GF-D8 (cell line): Measurements from ENCODE around the gene INKA1.
"Not testable (repeated sequence)": the region's sequence is repeated elsewhere in the genome, so short reads cannot be mapped to it uniquely, and the experiment has no call there.

ENCODE experiments used
- DNase-seq: peaks from one replicate; lab custom pipeline; 2025; lab: John Stamatoyannopoulos, UW

The INKA1 gene

GRCh38 chr3:49802719-49803464 is at the start of gene INKA1:
TSS of gene INKA1 (plus strand) at chr3:49803261. CDS start at chr3:49803393, 132 bp downstream.
- peak; percentile 62 for DNase-seq

- no peak for DNase-seq
Measured at GRCh38 chr3:49754536-49754935, 48.5 kb upstream of the INKA1 start.

DNA sequence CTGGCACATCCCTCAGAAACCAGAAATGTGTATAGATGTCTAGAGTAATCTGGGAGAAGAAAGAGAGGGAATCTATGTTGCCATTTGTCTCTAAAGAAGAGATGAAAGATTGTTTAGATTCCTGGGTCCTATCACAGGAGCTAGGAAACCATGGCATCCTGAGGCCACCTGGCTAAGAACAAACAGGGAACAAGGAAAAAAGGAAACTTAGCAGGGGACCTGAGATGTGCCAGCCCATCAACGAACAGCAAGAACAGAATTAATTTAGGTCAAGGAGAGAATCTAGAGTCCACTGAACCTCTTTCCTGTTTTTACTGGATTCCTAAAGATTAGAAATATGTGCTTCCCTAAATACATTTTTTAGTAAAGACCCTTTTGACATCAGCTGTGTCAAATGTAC is 47.0 kb upstream of the INKA1 start:
- no peak for DNase-seq

GRCh38 chr3:49757197-49757596 is 45.9 kb upstream of the INKA1 start:
- DNase-seq = no peak

- no peak for DNase-seq
Measured at GRCh38 chr3:49759226-49759625, 43.8 kb upstream of the INKA1 start.

GRCh38 chr3:49761661-49762060 is 41.4 kb upstream of the INKA1 start:
- no peak for DNase-seq

DNA sequence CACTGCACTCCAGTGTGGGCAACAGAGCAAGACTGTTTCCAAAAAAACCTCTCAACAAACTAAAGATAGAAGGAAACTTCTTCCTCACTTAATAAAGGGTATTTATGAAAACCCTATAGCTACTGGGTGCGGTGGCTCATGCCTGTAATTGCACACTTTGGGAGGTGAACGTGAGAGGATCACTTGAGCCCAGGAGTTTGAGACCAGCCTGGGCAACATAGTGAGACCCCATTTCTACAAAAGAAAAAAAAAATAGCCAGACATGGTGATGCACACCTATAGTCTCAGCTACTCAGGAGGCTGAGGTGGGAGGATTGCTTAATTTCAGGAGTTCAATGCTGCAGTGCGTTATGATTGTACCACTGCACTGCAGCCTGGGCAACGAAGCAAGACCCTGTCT is 39.1 kb upstream of the INKA1 start:
- DNase-seq = no peak

- no peak for DNase-seq
Measured at GRCh38 chr3:49769286-49769915, 33.7 kb upstream of the INKA1 start.

DNA sequence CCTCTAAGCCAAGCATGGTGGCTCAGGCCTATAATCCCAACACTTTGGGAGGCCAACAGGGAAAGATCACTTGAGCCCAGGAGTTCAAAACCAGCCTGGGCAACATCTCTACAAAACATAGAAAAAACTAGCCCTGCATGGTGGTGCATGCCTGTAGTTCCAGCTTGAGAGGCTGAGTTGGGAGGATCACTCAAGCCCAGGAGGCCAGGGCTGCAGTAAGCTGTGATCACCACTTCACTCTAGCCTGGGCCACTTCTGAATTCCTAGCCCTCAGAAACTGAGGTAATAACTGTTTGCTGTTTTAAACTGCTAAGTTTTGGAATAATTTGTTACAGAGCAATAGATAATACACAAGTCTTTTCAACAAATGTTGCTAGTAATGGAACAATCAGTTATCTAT is 33.1 kb upstream of the INKA1 start:
- no peak for DNase-seq

DNA sequence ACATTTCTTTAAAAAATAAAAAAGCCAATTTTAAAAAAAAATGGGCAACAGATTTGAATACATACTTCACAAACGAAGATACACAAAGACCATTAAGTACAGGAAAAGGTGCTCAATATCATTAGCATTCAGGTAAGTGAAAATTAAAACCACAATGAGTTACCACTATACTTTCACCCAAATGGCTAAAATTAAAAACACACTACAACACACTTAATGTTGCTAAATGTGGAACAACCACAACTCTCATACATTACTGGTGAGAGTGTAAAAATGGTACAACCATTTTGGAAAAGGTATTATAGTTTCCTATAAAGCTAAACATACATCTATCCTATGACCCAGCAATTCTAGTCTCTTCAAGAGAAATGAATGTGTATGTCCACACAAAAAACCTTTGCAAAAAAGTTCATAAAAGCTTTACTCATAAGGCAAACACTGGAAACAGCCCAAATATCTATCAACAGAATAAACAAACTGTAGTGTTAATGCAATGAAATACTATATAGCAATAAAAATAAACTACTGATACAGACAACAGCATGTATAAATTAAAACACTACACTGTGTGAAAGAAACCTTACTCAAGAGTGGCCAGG is 31.6 kb upstream of the INKA1 start:
- no peak for DNase-seq

GRCh38 chr3:49772703-49773102 is 30.4 kb upstream of the INKA1 start:
- DNase-seq = no peak

DNA sequence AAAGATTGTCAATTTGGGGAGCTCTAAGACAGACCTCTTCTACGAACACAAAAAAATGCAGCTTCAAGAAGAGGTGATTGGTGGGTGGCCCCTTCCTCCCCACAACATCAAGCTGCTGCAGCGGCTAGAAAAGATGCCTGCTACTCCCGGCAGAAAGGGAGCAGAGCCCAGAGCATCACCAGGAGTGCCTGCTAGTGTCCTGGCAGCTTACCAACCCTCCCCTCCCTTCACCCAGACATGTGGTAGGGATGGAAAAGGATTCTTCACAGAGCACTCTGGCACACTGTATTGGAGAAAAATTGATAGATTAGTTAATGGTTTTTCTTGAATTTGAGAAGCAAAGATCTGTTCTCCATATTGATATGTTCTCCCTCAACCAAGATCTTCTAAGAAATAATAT is 27.5 kb upstream of the INKA1 start:
- no peak for DNase-seq

- not testable (repeated sequence) for DNase-seq
Measured at GRCh38 chr3:49776101-49776500, 27.0 kb upstream of the INKA1 start.

- no peak for DNase-seq
Measured at GRCh38 chr3:49779358-49780079, 23.5 kb upstream of the INKA1 start.

DNA sequence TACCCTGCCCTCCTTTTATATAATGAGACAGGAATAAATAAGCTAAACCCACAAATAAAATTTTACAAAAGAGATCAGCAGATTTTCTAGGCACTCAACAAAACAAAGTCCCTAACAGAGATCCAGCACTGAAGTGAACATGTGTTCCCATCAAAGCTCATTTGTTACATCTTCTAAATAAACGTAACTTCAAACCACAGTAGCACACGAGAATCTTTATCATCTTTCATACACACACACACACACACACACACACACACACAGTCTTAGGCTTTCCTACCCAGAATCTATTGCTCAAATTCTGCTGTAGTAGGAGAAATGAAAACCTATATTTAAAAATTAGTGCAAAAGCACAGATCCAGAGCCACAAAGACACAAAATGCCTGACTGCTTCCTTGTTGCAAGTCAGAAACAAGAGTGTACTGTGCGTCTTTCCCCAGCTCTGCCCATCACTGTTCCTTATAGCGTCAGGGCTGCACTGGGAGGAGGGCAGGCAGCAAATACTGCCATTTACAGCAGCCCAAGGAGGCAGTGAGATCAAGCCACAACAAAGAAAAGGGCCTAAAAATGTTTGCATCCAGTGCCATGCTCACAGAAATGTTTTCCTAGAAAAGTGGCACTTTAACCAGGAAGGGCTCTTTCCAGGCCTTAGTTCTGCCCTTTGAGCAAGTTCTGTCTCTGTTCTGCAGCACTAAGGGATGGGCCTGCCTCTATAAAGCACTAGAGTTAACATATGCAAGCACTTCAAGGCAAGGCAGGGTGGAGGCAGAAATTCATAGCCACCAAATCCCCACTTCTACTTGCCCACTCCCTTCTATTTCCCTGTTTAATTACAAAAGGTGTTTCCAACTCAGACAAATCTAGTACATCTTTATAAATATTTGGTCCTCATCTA is 22.7 kb upstream of the INKA1 start:
- no peak for DNase-seq

- not testable (repeated sequence) for DNase-seq
Measured at GRCh38 chr3:49780975-49781365, 22.1 kb upstream of the INKA1 start.

DNA sequence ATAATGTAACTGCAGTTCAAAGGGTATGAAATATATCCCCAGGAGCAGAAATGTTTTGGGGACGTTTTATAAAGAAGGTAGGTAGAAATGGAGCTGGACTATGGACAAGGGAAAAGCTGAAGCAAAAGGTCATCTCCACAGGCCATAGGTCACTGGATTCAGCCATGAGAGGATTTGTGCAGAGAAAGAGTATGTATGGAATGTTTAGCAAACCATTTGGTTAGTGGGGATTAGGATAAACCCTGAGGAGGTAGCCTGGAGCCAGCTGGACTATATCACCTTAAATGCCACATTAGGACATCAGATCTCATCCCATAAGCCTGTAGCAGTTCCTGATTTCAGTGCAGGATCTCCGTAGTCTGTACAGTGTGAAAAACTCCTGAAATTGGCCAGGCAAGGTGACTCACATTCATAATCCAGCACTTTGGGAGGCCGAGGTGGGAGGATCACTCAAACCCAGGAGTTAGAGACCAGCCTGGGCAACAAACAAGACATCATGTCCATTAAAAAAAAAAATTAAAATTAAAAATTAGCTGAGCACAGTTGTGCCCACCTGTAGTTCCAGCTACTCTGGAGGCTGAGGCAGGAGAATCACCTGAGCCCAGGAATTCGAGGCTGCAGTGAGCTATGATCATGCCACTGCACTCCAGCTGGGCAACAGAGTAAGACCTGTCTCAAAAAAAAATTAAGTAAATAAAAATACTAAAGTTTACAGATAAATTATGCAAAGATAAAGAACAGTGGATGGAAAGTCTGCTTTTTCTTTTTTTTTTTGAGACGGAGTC is 21.5 kb upstream of the INKA1 start:
- no peak for DNase-seq

DNA sequence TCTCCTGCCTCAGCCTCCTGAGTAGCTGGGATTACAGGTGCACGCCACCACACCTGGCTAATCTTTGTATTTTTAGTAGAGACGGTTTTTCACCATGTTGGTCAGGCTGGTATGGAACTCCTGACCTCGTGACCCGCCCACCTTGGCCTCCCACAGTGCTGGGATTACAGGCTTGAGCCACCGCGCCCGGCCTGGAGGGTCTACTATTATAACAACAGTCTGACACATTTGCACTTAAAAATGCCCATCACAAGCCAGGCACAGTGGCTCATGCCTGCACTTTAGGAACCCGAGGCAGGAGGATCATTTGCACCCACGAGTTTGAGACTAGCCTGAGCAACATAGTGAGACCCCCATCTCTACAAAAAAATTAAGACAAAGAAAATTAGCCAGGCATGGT is 20.8 kb upstream of the INKA1 start:
- not testable (repeated sequence) for DNase-seq

- DNase-seq = no peak
Measured at GRCh38 chr3:49785565-49786356, 17.3 kb upstream of the INKA1 start.
